HG03378 (cell line): Measurements from ENCODE around the gene MOK.

Source experiments
- ATAC-seq: cut with Tn5 transposase; IDR thresholded peaks from one replicate; pipeline ENCODE4 v1.9.1; 2021; ENCODE audit warnings: mild to moderate bottlenecking, moderate library complexity; ENCODE audit not compliant: unreplicated experiment

Gene MOK

GRCh38 chr14:102208741-102209140, 96.2 kb downstream of the MOK start:
- no peak for ATAC-seq

DNA sequence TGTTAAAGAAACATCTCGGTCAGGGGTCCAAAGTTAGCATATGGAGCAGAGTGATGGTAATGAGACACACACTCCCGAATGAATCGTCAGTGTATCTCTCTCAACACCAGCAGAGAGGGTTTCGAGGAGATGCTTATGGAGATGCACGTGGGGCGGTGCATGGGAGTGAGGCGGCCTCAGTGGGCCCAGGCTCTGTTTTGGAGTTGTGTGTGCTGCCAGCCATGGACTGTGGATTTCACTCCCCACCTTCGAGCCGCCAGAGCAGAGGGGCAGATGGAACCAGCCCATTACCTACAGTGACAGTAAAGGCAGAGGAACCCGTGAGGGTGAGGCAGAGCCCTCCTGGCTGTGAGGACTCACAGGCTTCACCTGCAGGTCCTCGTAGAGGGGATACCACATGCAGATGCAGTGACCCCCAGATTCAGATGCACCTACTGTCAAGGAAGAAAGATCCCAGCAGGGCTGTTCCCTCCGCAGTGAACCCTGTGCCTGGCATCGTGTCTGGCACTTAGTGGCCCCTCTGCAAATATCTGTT, 97.1 kb downstream of the MOK start:
- no peak for ATAC-seq

GRCh38 chr14:102206918-102207317, 98.0 kb downstream of the MOK start:
- ATAC-seq = no peak

DNA sequence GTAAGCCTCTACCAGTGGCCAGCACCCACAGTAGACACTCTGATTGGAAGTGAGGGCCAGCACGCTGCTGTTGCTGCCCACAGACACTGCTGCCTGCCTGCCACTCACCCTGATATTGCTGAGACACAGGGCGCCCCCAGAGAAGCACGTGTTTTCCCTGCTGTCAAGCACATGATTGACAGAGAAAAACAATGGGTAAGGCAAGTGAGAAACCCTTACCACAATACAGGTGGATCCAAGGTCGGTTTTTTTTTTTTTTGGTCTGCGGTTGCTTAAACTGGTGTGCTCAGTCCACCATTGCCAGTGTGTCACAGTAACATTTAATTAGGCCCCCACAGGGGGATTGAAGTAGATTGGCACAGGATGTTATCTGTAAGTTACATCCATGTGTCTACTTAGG, 99.4 kb downstream of the MOK start:
- ATAC-seq = no peak

DNA sequence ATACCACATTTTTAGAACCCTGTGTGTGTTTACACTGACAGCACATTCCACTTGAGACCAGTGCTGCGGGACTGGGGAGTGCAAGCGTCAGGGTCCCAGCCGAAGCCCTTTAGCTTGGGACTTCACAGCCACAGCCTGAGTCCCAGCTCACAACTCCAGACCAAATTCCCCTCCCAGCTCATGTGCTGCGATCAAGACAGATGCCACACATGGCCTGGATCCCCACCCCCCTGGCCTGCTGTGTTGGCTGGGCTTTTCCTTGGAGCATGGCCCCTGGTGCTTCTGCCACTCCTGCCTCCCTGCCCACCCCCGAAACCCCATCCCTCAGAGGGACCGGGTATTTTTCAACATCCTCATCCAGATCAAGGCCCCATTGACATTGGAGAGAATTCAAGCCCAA, 101.6 kb downstream of the MOK start:
- ATAC-seq = no peak

DNA sequence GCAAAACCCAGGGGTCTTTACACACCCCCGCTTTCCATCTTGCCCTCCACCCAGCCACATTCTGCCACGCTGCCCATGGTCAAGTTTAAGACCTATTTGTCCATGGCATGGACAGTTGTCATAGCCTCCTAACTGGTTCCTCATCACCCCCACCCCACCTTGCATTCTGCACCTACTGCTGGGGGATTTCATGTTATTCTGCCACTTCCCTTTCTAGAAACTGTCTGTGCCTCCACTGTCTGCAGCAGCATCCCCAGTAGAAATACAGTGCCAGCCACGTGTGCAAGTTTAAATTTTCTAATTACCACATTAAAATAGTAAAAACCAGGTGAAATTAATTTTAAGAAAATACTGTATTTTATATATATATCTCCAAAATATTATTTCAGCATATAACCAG, 102.0 kb downstream of the MOK start:
- no peak for ATAC-seq

DNA sequence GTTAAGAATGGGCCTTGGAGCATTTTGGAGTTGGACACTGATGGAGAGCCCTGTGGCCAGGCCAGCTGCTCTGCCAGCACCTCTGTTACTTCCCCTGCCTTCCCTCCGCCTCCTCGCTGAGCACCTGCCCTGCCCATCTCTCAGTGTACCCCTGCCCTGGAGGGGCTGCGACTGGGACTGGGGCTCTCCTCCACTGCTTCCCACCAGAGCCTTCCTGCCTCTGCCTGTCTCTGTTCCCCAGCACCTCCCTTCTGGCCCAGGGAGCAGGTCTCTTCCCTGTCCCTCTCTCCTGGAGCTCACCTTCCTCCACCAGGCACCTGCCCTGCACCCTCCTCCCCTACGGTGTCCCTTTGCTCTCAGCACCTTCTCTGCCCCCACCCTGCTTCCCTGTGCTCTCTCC, 103.2 kb downstream of the MOK start:
- ATAC-seq = no peak

- no peak for ATAC-seq
These were observed 103.6 kb downstream of the MOK start for GRCh38 chr14:102201353-102201738.

DNA sequence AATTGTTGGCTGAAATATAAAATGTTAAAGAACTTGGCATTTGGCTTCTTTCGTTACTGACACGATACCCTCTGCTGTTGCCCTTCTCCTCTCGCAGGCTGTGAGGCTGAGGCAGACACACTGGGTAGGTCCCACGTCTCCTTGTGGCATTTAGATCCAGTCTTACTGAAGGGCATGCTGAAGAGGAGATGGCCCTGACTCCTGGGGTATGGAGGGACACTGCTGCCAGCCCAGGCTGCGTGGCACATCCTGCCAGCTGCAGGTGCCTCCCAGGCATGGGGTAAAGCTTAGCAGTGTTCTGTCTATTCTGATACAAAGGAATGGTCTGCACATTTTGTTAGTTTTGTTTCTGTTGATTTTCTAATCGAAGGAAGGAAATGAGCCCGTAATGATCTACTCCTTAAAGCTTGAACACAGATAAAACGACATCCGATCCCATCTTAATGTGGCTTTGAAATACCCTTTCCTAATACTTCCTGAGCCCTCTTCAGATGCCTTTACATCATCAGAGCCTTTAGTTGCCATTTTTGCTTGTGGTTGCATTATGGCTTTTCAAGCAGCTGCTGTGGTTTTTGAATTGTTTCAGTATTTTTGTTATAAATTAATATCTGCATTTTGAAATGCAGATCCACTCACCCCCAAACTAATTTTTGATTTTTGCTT, 104.1 kb downstream of the MOK start:
- no peak for ATAC-seq

DNA sequence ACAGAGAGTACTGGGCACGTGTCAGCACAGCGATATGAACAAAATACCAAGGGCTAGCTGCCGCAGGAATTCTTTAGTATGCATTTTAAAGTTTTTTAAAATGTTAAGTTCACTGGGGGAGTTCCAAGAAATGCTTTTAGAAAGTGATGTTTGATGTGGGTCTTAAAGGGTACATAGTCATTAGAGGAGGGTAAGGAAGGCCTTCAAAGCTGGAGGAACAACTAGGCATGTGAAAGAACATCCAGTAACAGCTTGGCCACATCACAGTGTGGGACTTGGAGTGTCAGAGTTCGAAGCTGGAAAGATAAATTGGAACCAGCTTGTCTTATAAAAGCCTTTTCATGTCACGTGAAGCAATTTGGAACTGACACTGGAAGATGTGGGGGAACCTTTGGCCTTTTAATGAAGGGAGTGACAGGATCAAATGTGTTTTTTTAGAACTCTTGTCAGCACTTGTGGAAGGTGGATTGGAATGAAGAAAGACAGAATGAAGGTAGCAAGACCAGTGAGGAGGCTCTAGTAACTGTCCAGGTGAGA, 107.6 kb downstream of the MOK start:
- ATAC-seq = no peak

DNA sequence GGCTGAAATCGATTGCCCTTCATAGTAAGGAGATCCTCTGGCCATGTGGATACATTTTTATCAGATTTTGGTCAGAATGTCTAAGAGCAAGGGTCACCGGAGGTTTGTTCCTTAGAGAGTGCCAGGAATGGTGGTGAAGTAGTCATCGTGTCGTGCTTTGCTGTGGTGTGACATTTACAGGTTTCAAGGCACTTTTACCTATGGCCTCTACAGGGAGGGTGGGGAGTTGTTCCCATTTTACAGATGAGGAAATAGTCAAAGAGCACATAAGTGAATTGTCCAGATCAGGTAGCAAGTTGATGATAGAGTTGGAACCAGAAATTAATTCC, 108.1 kb downstream of the MOK start:
- ATAC-seq = no peak

DNA sequence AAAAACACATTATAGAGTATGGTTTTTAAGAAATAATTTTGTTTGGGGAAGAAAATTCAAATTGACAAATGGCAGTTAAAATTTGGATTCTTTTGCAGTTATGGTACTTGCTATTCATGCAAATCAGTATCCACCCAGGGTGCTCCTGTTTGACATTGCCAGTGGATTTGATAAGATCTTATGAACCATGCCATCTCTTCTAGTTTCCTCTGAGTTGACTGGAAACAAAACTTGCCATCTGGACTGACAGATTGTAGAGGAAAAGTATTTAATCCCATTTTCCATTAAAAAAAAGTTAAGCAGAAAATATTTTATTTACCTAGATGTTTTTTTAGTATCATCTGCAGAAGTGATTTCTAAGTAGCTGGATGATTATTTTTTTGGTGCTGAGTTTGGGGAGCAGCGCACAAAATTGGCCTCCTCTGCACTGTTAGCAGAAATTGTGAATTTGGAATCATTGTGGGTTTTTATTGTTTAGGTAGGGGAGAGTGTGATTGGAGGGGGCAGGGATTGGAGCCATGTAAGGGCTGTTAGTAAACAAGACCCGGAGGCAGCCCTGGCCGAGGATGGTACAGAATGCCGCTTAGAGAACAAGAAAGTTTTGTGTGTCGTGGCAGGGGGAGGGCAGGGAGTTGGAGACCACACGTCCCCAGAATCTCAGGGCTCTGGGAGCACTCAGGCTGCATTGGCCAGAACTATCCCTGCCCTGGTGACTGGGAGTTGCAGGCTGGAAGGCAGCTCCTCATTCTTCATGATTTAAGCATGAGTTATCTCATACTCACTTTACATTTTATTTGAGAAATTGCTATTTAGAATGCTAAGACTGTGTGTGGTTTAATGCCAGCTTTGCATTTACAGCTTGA, 108.7 kb downstream of the MOK start:
- no peak for ATAC-seq

GRCh38 chr14:102195446-102195845, 109.5 kb downstream of the MOK start:
- ATAC-seq = no peak

DNA sequence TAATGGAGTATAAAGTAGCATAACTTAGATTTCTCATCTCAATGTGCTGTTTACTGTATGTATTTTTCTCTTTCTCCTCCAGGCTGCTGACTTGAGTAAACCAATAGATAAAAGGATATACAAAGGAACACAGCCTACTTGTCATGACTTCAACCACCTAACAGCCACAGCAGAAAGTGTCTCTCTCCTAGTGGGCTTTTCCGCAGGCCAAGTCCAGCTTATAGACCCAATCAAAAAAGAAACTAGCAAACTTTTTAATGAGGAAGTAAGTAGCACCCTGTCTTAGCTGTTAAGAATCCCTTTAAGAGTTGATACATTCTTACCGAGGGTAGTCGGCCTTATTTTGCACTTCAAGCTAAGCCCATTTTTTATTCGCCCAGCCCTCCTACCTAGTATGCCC, 110.1 kb downstream of the MOK start:
- ATAC-seq = no peak

DNA sequence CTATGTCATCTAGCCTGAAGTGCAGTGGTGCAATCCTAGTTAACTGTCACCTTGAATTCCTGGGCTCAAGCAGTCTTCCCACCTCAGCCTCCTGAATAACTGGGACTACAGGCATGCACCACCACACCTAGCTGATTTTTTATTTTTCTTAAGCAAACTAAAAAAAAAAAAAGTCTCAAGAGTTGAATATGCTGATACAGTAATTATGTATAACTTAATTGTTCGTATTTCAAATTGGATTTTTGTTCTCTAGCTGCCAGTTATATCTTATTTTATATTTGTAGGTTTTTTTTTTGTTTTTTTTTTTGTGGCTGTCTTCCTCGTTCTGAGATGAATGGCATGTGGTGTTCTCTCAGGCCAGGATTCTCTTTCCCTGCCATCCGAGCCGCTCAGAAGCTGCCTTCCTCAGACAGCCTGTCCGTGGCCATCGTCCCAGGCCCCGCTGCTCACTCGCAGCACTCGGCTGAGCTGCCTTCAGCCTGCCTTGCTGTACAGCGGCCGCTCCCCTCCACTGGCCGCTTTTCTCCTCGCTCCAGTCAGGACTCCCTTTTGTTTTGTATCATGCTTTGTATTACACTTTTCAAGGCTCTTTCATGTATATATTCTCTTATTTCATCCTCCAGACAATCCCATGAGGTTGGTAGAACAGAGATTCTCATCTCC, 112.0 kb downstream of the MOK start:
- ATAC-seq = no peak

DNA sequence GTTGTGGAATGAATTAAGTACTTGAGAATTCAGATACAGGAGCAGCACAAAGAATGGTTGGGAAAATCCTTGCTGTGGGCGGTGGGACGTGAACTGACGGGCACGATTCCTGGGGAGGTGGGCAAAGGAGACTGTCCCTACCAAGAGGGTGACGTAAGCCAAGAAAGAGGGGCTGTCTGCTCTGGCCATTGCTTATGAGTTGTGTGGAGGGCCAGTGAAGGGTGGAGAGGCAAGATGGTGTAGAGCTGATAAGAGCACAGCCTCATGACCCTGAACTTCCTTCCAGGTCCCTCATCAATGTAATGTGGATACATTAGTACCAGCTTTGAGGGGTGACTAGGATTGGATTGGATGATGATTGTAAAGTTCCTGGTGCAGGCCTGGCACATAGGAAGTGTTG, 115.1 kb downstream of the MOK start:
- ATAC-seq = no peak

DNA sequence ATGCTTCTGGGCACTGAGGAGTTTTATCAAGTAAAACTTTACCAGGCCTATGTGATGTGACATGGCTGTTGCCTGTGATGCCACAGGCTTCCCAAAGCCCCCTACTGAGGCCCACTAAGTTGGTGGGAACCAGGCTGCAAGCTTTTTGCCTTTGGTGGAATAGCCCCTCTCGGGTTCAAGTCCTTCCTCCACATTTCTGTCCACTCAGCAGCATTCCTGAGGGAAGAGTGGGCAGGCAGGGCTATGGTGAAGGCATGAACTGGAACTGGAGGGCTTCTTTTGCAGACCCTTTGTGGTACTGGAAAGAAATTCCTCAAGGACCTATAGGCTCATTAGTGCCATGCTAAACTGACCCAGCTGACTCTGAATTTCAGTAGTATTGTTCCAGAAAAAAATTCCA, 116.8 kb downstream of the MOK start:
- ATAC-seq = no peak

GRCh38 chr14:102187568-102188001, 117.4 kb downstream of the MOK start:
- ATAC-seq = no peak

DNA sequence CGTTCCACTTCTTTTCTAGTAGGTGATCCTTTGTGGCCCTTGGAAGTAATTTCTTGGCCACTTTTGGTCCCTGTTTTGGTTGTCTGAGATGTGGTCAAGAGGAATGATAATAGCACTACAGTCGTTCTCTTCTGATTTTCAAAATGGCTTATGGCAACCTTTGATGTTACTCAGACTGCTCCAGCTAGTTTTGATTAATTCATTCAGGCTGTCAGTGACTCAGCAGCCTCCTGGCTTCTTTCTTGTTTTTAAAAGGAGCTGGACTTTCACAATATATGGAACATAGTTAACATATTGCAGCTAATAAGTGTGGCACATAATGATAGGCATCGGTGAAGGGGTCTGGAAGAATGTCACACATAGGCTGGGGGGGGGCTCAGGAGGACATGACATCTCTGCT, 117.9 kb downstream of the MOK start:
- no peak for ATAC-seq

DNA sequence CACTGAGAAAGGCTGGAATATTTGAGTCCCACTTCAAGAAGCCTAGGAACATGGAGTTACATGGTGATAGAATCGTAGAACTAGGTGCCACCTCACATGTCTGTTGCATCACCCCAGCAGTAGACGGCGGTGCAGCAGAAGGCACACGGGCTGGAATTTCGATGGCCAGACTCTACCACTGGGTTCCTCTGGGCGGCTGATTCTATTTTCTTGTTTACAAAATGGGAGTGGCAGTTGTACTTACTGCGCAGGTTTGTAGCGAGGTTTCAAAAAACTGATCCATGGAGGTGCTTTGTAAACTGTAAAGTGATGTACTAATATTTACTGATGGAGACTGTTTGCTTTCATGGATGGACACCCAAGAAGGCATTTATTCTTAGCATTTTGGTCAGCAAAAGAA, 119.6 kb downstream of the MOK start:
- no peak for ATAC-seq

GRCh38 chr14:102184316-102185035, 120.5 kb downstream of the MOK start:
- no peak for ATAC-seq
